Activated naive CD4-positive, alpha-beta T cell treated with Interleukin-2 at 50 U/mL for 16 hours (primary cell): Measurements from ENCODE around the gene MAMDC4.
"Not testable (repeated sequence)": the region's sequence is repeated elsewhere in the genome, so short reads cannot be mapped to it uniquely, and the experiment has no call there.

Experiments used
- DNase-seq: peaks from one replicate; pipeline ENCODE4 v3.0.0-alpha.2; 2020

The MAMDC4 gene

DNA sequence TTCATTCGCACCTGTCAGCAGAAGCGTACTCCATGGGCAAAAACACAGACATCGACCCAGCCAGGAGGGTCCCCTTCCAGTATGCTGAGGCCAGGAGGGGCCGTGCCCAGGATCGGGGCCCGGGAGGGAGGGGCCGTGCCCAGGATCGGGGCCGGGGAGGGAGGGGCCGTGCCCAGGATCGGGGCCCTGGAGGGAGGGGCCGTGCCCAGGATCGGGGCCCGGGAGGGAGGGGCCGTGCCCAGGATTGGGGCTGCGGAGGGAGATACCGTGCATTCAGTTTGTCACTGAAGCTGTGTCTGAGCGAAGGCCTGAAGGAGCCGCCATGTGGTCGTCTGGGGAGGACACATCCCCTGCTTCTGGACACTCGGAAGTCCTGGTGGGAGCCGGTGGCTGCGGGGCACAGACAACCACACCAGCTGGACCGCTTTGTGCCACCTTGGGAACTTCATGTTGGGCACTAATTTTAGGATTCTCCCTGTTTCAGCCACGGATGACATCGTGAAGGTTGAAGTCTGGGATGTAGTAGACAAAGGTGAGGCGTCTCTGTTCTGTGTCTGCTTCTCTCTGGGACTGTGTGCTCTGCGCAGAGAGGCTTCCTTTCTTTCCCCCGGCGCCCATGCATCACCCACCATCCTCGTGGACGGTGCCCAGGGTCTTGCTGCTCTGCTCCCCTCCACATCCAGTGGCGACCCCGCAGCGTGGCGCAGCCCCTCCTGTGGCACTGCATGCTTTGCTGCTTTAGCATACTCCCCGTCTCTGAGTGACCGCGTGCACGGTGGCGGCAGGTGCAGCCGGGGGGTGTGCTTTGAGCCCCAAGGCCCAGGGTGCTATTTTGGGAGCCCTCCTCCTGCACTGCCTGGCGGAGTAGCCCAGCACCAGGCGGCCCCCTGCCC, 26.6 kb upstream of the MAMDC4 start:
- DNase-seq = no peak

DNA sequence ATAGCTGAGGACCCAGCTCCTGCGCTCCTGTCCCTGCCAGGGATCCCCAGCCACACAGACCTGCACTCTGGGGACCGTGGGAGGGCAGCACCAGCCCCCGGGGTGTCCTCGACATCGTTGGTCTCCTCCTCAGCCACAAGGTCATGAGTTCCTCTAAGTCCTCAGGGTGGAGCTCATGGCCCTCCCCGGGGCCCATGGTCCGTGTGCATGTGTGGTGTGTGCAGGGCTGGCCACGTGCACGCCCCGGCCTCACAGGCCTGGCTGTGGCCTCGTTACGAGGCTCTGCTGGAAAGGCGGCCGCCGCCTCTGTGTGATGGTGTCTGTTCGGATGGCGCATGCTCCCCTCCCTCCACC, 26.0 kb upstream of the MAMDC4 start:
- no peak for DNase-seq

DNA sequence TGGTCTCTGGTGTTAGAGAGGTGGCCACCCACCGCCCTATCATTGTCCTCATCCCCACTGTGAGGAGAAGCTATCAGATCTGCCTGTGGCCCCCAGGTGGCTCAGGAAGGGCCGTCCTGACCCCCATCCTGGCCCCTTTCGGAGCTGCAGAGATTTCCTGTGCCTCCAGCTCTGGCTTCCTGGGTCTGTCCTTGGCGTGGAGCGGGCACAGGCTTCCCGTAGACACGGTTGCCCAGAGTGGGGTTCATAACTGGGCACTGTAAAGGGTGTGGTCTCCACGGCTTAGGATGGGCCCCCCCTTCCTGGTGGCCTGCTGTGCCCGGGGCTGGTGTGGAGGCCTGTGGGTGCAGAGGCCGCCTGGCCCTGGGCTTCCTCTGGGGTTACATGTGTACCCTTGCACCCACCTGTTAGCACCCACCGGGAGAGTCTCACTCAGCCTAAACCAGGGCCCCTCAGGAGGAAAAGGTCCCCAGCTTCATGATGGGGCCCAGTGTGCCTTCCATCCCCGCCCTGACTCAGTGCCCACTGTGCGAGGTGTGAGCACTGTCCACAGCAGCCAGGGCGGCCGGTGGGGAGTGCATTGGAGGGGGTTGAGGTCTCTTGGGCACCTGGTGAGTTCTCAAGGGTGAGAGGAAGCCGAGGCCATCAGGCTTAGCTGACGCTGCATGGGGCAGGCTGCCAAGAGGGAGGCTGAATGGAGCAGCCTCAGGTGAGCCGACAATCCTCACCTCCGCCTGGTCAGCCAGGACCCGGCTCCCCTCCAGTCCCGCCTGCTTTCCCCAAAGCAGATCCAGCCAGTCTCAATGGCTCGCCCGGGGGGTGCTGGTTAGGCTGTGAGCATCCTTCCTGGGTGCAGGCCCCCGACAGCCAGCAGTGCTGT, 25.2 kb upstream of the MAMDC4 start:
- DNase-seq = no peak

DNA sequence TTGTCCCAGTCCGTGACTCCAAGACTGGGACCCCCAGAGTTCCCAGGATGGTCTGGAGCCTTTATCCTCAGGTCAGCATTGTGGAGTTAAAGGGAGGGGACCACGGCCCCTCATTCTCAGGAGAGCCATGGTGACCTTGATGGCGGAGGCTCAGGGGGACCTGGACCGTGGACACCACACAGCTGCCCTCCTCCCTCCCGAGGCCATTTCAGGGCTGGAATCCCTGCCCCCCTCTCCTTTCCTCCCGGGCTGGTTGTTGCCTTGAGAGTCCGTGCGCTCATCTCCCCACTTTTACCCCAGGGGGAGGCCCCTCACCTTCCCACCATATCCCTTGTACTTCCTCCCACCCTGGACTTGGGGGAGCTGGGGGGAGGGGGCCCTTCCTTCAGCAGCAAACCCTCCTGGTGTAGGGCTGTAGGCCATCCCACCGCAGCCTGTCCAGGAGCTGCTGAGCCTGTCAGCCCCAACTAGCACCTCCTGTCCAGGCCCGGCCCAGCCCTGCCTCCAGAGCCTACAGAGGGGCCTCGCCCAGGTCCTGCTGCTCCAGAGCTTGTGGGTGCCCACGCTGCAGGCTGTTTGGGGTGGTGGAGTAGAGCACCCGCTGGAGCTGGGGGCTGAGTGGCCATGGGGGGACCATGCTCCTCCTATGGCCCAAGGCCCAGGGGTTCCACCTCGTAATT, 24.2 kb upstream of the MAMDC4 start:
- no peak for DNase-seq

DNA sequence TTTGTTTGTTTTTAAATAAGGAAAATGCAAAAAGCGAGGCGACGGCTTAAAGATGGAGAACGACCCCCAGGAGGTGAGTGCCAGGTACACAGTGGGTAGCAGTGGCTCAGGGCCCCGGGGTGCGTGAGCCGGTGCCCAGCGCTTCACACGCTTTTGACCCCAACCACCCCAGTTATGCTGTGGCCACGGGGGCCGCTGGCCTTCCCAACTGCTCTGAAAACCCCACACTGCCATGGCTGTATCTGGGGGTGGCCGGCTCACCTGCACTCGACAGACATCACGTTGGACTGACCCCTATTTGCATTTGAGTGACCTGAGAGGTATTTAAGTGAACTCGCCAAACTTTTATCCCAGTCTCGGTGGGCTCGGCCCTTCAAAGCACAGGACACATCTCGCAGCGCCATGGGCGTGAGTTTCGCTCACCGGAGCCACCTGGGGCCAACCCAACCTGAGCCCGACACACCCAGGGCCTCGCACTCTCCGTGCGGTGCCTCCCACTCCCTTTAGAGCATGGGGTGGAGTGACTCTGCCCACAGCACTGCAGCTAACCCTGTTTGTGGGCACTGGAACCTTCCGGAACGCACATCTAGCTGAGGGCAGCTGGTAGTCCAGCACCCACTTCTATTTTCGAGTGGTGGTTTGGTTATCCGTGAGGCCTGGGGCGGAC, 23.5 kb upstream of the MAMDC4 start:
- DNase-seq = no peak

DNA sequence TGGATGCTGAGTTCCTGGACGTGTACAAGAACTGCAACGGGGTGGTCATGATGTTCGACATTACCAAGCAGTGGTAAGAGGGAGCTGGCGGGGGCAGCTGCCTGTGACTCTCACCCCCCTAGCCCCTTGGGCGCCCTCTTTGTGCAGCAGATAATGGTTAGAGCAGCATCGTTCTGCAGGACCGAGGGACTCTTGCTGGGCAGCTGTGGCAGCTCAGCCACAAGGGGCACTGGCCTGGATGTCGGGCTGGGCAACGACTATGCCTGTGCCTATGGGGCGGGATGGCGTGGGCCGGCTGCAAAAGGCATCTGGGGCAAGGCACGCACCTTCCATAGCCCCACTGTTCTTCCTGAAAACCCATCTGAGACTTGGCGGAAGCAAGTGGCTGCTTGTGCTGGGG, 22.7 kb upstream of the MAMDC4 start:
- no peak for DNase-seq

DNA sequence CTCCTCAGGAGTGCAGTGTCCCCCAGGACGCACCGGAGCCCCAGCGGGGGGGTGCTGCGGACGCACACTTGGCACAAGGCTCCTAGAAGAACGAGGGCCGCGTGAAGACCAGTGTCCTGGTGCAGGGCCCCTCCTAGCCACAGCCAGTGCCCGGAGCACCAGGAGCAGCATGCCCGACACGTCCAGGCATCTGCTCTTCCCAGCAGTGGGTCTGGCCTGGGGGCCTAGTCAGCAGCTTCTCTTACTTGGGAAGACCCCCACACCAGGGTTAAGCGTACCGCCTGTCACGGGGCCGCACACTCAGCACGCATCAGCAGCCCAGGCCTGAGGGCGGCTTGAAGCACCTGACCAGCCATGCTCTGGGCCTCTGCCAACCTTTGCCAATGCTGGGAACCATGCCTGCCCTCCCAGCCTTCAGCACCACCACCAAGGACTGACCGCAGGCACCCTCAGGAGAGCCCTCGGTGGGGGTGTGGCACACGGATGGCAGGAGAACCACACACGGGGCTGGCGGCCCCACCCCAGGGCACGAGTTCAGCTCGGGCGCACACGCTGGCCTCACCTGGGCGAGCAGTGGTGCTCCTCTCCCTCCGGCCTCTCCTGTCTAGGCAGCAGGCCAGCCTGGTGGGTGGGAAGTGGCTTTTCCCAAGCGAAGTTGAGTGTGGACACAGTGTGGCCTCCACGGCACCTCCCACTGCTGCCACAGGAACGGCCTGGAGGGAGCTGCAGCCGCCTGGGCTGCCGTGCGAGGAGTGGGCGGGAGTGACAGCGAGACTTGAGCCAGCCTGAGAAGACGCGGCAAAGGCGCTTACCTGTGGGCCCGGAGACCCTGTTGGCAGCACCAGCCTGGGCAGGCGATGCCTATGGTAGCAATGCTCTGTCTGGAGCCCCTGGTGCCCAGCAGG, 21.9 kb upstream of the MAMDC4 start:
- no peak for DNase-seq

DNA sequence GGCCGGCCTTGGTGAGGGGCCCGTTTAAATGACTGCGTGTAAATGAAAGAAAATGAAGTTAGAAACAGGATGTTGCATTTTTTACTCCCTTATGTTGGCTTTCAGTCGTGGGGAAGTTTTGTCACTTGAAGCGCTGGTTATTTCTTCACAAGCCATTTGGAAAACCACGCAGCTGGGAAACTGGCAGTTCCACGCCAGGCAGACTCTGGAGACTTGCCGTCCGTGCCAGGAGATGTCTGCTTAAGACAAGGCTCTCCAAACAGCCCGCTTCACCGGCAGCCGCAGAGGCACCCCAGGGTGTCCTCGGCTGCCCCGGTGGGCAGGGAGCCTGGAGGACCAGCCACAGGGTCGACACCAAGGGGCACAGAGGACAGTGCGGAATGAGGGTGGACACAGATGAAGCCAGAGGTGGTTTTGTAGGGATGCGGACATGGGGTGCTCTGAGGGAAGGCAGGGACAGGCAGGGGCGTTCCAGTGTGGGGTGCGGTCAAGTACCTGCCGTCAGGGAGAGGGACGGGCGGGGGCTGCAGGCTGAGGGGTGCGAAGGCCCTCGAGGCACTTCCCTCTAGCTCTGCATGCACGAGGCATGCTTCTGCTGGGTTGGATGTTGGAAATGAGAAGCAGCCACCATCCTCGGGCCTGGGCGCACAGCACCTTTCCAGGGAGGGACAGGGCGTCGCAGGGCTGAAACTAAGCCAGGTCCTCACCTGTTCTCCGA, 21.0 kb upstream of the MAMDC4 start:
- DNase-seq = no peak

DNA sequence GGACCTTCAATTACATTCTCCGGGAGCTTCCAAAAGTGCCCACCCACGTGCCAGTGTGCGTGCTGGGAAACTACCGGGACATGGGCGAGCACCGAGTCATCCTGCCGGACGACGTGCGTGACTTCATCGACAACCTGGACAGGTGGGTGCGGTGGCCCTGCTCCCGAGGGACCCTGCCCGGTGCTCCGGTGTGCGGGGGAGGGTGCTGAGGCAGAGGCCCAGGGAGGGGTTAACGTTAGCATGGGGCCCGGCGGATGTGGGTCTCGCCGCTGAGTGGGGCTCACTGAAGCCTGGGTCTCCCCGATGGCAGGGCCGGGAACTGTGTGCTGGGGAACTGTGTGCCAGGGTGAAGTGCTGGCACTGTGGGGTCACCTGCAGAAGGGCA, 20.4 kb upstream of the MAMDC4 start:
- no peak for DNase-seq

DNA sequence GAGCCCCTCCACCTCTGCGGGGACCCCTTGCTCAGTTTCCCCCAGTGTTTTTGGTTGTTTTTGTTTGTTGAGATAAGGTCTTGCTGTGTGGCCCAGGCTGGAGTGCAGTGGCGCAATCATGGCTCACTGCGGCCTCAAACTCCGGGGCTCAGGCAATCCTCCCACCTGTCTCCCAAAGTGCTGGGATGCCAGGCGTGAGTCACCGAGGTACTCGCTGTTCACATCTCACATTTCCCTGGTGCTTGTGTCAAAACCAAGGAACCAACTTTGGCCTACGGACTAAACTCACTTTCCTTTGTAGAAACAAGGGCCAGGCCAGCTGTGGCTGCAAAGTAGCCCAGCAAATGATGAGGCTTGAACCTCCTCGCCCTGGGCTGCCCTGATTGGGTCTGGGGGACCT, 19.6 kb upstream of the MAMDC4 start:
- DNase-seq = no peak

DNA sequence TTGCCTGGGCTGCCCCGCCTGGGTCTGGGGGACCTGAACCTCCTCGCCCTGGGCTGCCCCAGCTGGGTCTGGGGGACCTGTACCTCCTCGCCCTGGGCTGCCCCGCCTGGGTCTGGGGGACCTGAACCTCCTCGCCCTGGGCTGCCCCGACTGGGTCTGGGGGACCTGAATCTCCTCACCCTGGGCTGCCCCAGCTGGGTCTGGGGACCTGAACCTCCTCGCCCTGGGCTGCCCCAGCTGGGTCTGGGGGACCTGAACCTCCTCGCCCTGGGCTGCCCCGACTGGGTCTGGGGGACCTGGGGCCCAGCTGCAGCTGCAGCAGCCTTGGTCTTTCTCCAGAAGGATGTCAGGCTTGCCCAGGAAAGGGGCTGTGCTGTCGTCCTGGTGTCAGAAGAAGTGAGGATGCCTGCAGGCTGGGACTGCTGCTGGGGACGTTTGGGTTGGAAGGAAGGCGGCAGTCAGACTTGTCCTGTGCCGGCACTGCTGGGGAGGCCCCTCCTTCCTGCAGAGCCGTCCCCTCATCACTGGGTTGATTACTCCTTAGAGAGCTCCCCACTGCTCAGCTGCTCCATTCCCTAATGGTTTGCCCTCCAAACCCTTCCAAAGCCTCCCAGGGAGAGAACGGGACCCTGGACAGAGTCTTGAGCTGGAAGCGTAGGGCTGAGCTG, 18.6 kb upstream of the MAMDC4 start:
- not testable (repeated sequence) for DNase-seq

DNA sequence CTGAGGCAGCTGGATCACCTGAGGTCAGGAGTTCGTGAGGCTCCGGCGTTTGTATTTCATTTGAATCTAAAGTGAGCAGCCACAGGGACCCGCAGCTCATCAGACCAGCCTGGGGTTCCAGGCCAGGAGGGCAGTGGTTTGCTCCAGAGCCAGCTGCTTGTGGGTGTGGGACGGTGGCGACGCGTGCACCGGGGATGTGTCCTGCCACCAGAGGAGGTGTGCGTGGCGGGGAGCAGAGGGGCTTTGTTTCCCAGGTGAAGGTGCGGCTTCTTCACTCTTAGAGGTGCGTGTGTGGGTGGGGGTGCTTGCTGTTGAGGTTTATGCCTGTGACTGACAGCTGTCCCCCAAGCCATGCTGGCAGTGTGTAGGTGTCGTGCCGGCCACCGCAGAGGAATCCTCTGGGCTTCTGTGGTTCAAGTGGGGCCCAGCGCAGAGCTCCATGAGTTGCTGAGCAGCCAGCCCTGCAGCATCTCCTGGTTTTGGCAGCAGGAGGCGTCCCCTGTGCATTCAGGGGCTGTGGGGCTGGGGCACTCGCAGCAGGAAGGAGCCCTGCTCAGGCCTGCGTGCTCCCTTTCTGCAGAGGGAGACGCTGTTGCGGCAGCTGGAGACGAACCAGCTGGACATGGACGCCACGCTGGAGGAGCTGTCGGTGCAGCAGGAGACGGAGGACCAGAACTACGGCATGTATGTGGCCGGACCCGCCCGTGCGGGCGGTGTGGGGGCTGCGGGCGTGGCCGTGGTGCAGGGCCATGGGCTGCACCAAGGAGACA, 16.8 kb upstream of the MAMDC4 start:
- DNase-seq = no peak

DNA sequence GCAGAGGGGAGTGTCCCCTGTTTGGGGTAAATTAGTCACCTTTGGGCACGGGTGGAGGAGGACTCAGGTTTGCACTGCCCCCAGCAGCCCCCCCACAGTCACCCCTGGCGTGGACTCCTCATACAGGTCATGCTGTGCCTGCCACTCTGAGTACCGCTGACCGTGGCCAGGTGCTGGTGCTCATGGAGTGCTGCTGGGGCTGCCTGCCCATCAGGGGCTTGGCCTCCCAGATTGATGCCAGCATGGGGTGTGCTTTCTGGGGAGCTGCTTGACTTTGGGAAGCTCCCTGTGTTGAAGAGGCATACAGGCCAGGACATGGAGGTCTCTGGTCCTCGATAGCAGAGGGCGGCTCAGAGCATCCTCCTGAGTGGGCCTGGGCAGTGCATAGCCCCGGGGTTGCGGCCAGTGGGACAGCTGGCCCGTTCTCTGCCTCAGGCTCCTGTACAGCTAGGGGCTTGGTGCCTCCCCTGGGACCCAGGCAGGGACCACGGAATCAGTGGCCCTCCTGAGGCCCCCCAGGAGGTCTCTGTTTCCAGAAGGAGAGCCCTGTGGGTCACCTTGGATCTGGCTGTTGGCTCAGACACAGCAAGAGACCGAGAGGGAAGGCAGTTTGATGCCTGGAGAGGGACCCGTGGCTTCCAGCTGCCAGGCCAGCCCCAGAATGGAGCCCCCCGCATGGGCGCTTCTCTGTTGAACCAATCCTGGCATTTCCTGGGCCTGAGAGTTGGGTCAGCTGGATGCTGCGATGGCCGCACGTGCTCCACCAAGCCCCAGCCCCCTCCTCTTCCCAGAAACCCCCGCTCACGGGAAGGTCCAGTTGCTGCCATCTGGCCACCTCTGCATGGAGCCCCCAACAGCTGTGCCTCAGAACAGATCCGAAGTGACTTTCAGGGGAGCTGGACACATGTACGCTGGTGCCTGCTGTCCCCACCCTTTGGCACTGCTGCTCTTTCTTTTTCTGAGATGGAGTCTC, 15.9 kb upstream of the MAMDC4 start:
- DNase-seq = no peak

DNA sequence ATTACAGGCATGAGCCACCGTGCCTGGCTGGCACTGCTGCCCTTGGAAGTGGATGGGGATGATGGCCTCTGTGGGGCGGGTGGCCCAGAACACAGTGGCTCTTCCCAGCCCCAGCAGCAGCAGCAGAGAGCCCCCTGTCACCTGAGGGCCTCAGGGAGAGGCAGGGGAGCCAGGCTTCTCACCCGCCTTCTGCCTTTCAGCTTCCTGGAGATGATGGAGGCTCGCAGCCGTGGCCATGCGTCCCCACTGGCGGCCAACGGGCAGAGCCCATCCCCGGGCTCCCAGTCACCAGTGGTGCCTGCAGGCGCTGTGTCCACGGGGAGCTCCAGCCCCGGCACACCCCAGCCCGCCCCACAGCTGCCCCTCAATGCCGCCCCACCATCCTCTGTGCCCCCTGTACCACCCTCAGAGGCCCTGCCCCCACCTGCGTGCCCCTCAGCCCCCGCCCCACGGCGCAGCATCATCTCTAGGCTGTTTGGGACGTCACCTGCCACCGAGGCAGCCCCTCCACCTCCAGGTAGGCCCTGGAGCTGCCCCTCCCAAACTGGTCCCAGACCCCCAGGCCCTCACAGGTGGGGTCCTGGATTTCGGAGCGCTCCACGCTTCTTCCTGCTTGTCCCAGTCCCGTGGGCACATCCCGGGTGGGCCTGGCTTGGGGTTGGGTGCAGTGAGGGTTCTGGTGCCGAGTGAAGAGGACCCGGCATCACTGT, 14.8 kb upstream of the MAMDC4 start:
- DNase-seq = no peak

DNA sequence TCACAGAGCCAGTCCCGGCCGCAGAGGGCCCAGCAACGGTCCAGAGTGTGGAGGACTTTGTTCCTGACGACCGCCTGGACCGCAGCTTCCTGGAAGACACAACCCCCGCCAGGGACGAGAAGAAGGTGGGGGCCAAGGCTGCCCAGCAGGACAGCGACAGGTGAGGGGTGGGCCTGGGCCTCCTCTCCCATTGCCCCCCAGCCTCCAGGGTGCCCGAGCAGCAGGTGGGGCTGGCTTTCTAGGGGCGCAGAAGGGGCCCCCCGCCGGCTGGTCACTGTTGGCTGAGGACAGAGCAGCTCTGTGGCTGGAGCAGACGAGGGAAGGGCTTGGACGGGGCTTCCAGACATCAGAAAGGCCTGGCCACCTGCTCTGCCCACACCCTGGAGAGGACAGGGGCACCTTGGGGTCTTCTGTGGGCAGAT, 14.3 kb upstream of the MAMDC4 start:
- DNase-seq = not testable (repeated sequence)

DNA sequence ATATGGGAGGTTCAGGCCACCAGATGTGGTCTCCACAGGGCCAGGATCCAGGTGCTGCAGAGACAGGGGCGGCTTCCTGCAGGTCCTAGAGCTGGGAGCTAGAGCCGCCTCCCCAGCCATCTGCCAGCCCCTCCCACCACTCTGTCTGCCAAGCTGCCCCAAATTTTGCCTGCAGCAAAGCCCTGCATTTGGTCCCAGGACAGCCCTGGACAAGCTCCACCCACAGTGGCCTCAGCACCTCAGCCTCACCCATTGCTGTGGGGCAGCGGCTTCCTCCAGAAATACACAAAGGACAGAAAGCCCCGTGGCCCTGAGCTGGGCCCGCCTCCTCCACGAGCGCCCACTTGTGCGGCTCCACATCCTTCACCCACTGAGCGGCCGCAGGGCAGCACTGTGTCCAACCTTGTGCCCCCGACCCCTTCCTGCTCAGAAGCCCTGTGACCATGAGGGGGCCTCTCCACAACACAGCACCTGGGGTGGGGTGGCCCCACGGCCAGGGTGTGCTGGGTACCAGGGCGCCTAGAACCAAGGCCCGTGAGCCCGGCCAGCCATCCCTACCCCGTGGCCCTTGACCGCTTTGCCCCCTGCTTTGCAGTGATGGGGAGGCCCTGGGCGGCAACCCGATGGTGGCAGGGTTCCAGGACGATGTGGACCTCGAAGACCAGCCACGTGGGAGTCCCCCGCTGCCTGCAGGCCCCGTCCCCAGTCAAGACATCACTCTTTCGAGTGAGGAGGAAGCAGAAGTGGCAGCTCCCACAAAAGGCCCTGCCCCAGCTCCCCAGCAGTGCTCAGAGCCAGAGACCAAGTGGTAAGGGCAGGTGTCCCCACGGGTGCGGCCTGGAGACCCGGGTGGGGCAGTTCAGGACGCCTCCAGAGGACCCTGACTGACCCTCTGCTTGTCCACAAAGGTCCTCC, 13.6 kb upstream of the MAMDC4 start:
- DNase-seq = no peak
